Embryonic facial prominence (tissue), 1 donor: ENCODE results near the gene ASXL3.

ENCODE experiments used
- DNase-seq: peaks from one replicate; pipeline ENCODE4 v3.0.0-alpha.2; 2016; ENCODE audit errors: extremely low spot score

Gene ASXL3

GRCh38 chr18:33660696-33661310 lies 82.8 kb downstream of the ASXL3 start:
- no peak for DNase-seq

GRCh38 chr18:33664241-33664874 lies 86.3 kb downstream of the ASXL3 start:
- no peak for DNase-seq

DNA sequence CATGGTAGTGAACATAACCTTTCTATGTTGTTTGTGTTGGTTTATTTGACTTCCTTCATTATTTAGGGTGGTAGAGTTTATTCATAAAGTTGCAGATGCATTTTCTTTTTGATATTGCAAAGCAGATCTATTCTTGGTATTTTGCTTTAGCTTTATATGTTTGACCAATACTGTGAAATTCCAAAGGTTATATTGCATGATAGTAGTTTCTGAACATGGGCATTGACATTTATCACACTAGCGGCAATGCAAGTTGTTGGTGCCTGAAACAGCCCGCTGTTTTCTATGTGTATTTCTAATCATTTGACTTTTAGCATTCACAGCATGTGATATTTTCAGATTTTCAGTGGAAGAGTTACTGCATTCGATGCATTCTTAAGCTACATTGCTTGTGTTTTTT lies 87.2 kb downstream of the ASXL3 start:
- no peak for DNase-seq

GRCh38 chr18:33665641-33666040 lies 87.6 kb downstream of the ASXL3 start:
- no peak for DNase-seq

GRCh38 chr18:33666915-33667314 lies 88.9 kb downstream of the ASXL3 start:
- DNase-seq: no peak

GRCh38 chr18:33669589-33669988 lies 91.6 kb downstream of the ASXL3 start:
- no peak for DNase-seq

DNA sequence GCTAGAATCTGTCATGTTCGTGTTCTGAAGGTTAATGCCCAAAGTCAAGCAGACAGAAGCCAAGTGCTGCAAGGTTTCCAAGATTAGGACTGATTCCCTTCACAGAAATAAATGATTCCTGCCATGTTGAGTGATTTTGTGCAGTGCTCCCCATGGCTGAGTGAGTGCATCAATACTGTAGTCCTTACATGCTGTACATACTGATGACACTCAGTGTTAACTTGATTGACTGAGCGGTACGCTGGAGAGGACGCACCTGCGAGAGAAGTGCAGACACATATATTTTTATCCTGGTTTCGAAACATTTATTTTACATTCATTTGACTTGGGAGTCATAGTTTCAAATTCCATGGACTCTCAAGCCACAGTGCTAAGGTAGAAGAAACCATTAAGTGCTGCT lies 92.0 kb downstream of the ASXL3 start:
- DNase-seq: no peak

- no peak for DNase-seq
These were observed 95.7 kb downstream of the ASXL3 start for GRCh38 chr18:33673689-33674088.

DNA sequence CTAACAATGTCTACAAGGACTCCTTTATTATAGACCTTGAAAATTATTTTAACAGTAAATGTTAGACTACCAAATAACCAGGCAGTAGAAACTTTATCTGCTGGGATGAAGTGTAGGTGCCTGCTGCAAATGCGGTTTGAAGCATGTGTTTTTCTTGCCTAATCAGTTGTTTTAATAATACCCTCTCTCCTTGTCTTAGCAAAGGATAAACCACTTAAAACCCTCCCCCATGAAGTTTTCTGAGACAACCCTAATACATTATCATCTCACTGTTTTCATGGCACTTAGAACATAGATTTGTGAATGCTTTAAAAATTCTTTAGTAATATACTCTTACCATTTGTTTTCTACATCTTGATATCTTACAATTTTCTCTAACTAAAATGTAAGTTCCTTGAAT lies 98.6 kb downstream of the ASXL3 start:
- DNase-seq: no peak

DNA sequence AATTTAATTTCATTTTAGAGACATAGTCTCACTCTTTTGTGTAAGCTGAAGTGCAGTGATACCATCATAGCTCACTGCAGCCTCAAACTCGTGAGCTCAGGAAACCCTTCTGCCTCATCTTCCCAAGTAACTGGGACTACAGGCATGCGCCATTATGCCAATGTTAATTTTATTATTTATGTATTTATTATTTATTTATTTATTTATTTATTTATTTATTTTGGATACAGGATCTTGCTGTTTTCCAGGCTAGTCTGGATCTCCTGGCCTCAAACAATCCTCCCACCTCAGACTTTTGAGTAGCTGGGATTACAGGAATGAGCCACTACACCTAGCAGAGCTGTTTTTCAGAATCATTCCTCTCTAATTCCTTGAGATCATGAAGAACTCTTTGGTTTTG lies 99.9 kb downstream of the ASXL3 start:
- DNase-seq: no peak

GRCh38 chr18:33682436-33682835 lies 104.4 kb downstream of the ASXL3 start:
- DNase-seq: no peak

DNA sequence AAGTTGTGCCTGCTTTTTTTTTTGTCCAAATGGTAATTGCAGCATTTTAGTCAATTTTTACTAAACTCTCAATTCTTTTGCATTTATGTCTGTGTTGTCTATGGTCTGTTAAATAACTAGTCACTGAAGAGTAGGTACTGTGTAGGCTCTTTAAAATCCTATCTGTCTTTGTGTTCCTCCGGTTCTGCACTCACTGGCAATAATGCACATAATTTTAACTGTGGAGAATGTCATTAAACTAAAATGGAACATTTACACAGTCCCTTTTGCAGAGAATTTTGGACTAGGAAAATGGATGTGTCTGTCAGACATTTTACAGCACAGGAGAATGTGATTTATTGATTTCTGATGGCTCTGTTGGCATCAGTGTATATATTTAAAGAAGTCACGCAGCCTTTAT lies 116.6 kb downstream of the ASXL3 start:
- no peak for DNase-seq

GRCh38 chr18:33696332-33697162 lies 118.5 kb downstream of the ASXL3 start:
- DNase-seq: no peak

- DNase-seq: no peak
These were observed 119.5 kb downstream of the ASXL3 start for GRCh38 chr18:33697498-33697897.

DNA sequence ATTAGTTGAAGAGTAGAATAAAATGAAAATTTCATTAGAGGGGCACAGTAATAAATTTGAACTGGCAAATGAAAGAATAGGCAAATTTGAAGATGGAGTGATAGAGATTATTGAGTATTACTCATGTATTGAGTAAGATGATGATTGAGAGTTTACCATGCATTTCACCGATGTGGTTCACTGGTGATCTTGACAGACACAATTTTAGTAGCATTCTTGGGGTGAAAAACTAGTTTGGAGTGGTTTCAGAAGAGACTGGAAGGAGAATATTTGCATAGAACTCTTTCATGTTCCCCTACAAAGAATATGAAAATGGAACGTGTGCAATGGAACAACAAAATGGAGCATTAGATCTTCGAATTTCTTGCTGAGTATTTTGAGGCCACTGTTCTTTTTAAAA lies 121.4 kb downstream of the ASXL3 start:
- no peak for DNase-seq

- DNase-seq: no peak
These were observed 122.5 kb downstream of the ASXL3 start for GRCh38 chr18:33700513-33700976.

GRCh38 chr18:33702625-33703024 lies 124.6 kb downstream of the ASXL3 start:
- no peak for DNase-seq

- no peak for DNase-seq
These were observed 128.4 kb downstream of the ASXL3 start for GRCh38 chr18:33706391-33706790.

DNA sequence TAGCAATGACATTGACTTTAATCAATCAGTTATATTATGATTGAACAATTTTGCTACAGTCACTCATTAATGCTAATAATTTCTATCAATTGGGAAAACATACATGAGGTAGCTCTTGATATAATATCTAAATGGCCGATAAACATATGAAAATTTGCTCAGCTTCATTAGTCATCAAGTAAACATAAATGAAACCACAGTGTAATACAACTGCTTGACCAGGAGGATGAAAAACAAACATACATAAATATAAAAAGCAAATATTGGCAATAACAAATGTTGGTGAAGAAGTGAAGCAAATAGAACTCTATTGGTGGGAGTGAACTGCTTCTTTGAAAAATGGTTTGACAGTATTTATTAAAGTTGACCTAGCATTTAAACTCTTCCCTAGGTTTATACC lies 130.9 kb downstream of the ASXL3 start:
- no peak for DNase-seq

DNA sequence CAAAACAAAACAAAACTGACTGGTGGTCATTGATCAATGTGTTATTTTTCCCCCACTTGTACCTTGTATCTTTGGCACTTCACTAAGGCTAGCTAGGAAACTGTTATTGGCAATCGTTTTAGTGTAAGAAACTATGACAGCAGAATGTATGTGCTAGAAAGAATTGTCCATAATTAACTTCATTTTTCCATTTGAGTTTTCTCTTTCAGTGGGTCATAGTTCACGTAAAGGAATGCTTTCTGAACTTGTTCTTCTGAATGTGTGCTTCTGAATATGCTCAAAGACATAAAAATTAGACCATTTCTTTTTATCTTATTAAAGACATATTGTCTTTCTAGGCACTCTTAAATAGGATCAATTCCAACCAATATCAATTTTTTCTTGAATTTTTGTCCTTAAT lies 132.2 kb downstream of the ASXL3 start:
- no peak for DNase-seq

DNA sequence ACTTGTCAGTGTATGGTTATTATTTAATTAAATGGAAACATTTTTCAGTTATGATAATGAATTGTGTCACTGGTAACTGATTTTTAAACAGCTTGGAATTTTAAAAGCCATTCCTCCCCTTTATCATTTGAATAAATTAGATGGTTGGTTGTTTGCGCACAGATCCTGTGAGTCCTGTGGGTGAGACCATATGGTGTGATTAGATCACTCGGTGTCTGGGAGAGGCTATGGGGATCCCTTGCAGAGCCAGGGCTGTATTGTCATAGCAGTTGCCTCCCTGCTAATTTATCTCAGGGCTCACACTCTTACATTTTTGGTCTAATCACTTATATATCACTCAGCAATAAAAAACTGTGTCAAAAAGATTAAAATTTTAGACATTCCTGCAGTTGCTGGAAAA lies 133.5 kb downstream of the ASXL3 start:
- DNase-seq: no peak

DNA sequence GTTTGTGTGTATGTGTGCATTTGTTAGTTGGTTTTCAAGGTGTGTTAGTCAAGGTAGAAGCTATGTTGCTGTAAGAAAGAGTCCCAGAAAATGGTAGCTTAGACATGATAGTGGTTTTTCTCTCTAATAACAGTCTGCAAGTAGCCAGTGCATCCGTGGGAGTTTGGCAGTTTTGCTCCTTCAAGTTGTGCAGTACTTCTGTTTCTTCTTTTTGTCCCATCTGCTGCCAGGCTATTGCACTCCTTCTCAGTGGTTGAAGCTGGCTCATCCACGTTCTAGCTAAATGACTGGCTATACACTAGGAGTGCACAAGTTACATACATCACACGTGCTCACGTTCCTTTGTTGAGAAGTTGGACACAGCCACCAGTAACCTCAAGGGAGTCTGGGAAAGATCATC lies 134.7 kb downstream of the ASXL3 start:
- DNase-seq: no peak
